OCI-LY3 (cell line): ENCODE measurements around the gene ZNF165.

Experiments used
- H2AFZ ChIP-seq: fragments of 200-600, 300-600 bp; shearing (Covaris generic); 2 replicates; pipeline ENCODE4 v1.6.0; 2014; ENCODE audit warnings: antibody characterized with exemption, low read depth, low read length
- H3K27ac ChIP-seq: fragments of 200-600, 300-600 bp; sonication (generic); 2 replicates; pipeline ENCODE4 v1.5.1; 2014; ENCODE audit warnings: mild to moderate bottlenecking, low read length, moderate library complexity, mixed read lengths
- H3K27me3 ChIP-seq: fragments of 200-600, 300-600 bp; sonication (generic); 2 replicates; pipeline ENCODE4 v1.6.1; 2014; ENCODE audit warnings: low read depth, low read length, mixed read lengths
- H3K36me3 ChIP-seq: fragments of 200-600, 300-600 bp; sonication (generic); replicated peaks from 2 replicates; pipeline ENCODE3; 2014; ENCODE audit warnings: low read depth, low read length, mixed read lengths
- H3K4me1 ChIP-seq: fragments of 300-600, 200-600 bp; sonication (generic); 2 replicates; pipeline ENCODE4 v1.6.1; 2014; ENCODE audit warnings: low read length, mixed read lengths
- H3K4me2 ChIP-seq: fragments of 200-600, 300-600 bp; sonication (generic); 2 replicates; pipeline ENCODE4 v1.6.1; 2014; ENCODE audit warnings: low read length, mixed read lengths
- H3K4me3 ChIP-seq: fragments of 300-600, 200-600 bp; sonication (generic); 2 replicates; pipeline ENCODE4 v1.5.1; 2014; ENCODE audit warnings: antibody characterized with exemption, mild to moderate bottlenecking, low read length, moderate library complexity
- H3K79me2 ChIP-seq: fragments of 300-600, 200-600 bp; shearing (Covaris generic); 2 replicates; pipeline ENCODE4 v1.6.1; 2014; ENCODE audit warnings: mild to moderate bottlenecking, low read length, mixed read lengths
- H3K9ac ChIP-seq: fragments of 300-600, 200-600 bp; shearing (Covaris generic); 2 replicates; pipeline ENCODE4 v1.6.0; 2014; ENCODE audit warnings: mild to moderate bottlenecking, low read length, moderate library complexity
- H3K9me3 ChIP-seq: fragments of 200-600, 300-600 bp; shearing (Covaris generic); 2 replicates; pipeline ENCODE4 v1.6.1; 2014; ENCODE audit warnings: low read length, mixed read lengths; ENCODE audit not compliant: insufficient read depth
- H4K20me1 ChIP-seq: fragments of 200-600, 300-600 bp; sonication (generic); 2 replicates; pipeline ENCODE4 v1.6.1; 2016; ENCODE audit warnings: low read length, mixed read lengths; ENCODE audit not compliant: insufficient read depth
- CTCF ChIP-seq: fragments of 200-600, 300-600 bp; sonication (generic); IDR thresholded peaks from 2 replicates; pipeline ENCODE4 v1.5.1; 2014; ENCODE audit warnings: antibody characterized with exemption, low read length, low read depth
- EZH2phosphoT487 ChIP-seq: fragments of 200-600 bp; shearing (Covaris generic); IDR thresholded peaks from 2 replicates; pipeline ENCODE4 v1.6.1; 2018; ENCODE audit warnings: antibody characterized with exemption, mixed run types, low read depth

Gene ZNF165

GRCh38 chr6:28078050-28078449, 2.3 kb upstream of the ZNF165 start:
- peaks cover 25% of the 10 kb centered on the region for H3K4me1 ChIP-seq
- TF ChIP-seq CTCF (no peak), EZH2phosphoT487 (no peak)
- no peaks in the 10 kb centered on the region for H3K27me3 ChIP-seq
- no peak overlapping the region for H3K4me3 ChIP-seq
- no peaks in the 10 kb centered on the region for H4K20me1 ChIP-seq
- peaks cover 3% of the 10 kb centered on the region for H3K36me3 ChIP-seq
- H3K9me3 ChIP-seq = no peaks in the 10 kb centered on the region
- no peaks in the 10 kb centered on the region for H3K79me2 ChIP-seq
- no peak overlapping the region for H3K27ac ChIP-seq
- H3K4me2 ChIP-seq = no peak overlapping the region
- H2AFZ ChIP-seq = no peak overlapping the region
- no peak overlapping the region for H3K9ac ChIP-seq

GRCh38 chr6:28078836-28079235, 1.5 kb upstream of the ZNF165 start:
- H3K4me1 ChIP-seq = peaks cover 31% of the 10 kb centered on the region
- H3K4me2 ChIP-seq = no peak overlapping the region
- H3K36me3 ChIP-seq = peaks cover 7% of the 10 kb centered on the region
- no peak overlapping the region for H2AFZ ChIP-seq
- H3K27ac ChIP-seq = no peak overlapping the region
- H3K27me3 ChIP-seq = no peaks in the 10 kb centered on the region
- TF ChIP-seq EZH2phosphoT487 (no peak), CTCF (no peak)
- no peak overlapping the region for H3K9ac ChIP-seq
- peaks cover 6% of the 10 kb centered on the region; the same call in 1 of the 2 replicates for H3K9me3 ChIP-seq
- H3K4me3 ChIP-seq = no peak overlapping the region
- H4K20me1 ChIP-seq = no peaks in the 10 kb centered on the region
- H3K79me2 ChIP-seq = no peaks in the 10 kb centered on the region

GRCh38 chr6:28080631-28081485, 490 bp downstream of the ZNF165 start:
- Histone ChIP-seq H3K4me3 (peak overlapping the region; percentile 95), H3K4me2 (peak overlapping the region; percentile 86), H3K79me2 (no peaks in the 10 kb centered on the region), H3K9me3 (peaks cover 10% of the 10 kb centered on the region; the same call in 1 of the 2 replicates), H2AFZ (peak overlapping the region; percentile 95; the same call in 1 of the 2 replicates), H3K27ac (peak overlapping the region; percentile 97), H3K27me3 (no peaks in the 10 kb centered on the region), H4K20me1 (no peaks in the 10 kb centered on the region), H3K9ac (peak overlapping the region; percentile 89), H3K36me3 (peaks cover 18% of the 10 kb centered on the region), H3K4me1 (peaks cover 31% of the 10 kb centered on the region)
- TF ChIP-seq CTCF (no peak), EZH2phosphoT487 (no peak)

GRCh38 chr6:28081486-28081751, 1.1 kb downstream of the ZNF165 start:
- Histone ChIP-seq H3K27ac (peak overlapping the region; percentile 97), H3K27me3 (no peaks in the 10 kb centered on the region), H3K4me2 (peak overlapping the region; percentile 86), H3K9me3 (peaks cover 10% of the 10 kb centered on the region; the same call in 1 of the 2 replicates), H3K79me2 (no peaks in the 10 kb centered on the region), H4K20me1 (no peaks in the 10 kb centered on the region), H3K9ac (peak overlapping the region; percentile 89), H3K4me1 (peaks cover 31% of the 10 kb centered on the region), H2AFZ (no peak overlapping the region), H3K36me3 (peaks cover 22% of the 10 kb centered on the region), H3K4me3 (peak overlapping the region; percentile 95)
- TF ChIP-seq EZH2phosphoT487 (no peak), CTCF (no peak)
